Activated CD8-positive, alpha-beta memory T cell treated with anti-CD3 and anti-CD28 coated beads, Interleukin-2, amount 50 U/mL, for 24 hours (primary cell): ENCODE measurements around the gene DOLPP1.
"Not testable (repeated sequence)": the region's sequence is repeated elsewhere in the genome, so short reads cannot be mapped to it uniquely, and the experiment has no call there.

Source experiments
- DNase-seq: peaks from one replicate; pipeline ENCODE4 v3.0.0-alpha.2; 2020; ENCODE audit errors: extremely low read depth

Gene DOLPP1

GRCh38 chr9:129111528-129112151 lies 30.7 kb downstream of the DOLPP1 start:
- no peak for DNase-seq

DNA sequence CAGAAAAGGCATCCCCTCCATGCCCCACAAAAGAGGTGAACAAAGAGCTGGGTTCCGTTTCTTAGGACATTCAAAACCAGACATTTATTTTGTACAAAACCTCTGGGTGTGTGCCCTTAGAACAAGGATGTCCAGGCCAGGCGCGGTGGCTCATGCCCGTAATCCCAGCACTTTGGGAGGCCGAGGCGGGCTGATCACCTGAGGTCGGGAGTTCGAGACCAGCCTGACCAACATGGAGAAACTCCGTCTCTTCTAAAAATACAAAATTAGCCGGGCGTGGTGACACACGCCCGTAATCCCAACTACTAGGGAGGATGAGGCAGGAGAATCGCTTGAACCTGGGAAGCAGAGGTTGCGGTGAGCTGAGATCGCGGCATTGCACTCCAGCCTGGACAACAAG lies 31.6 kb downstream of the DOLPP1 start:
- not testable (repeated sequence) for DNase-seq

DNA sequence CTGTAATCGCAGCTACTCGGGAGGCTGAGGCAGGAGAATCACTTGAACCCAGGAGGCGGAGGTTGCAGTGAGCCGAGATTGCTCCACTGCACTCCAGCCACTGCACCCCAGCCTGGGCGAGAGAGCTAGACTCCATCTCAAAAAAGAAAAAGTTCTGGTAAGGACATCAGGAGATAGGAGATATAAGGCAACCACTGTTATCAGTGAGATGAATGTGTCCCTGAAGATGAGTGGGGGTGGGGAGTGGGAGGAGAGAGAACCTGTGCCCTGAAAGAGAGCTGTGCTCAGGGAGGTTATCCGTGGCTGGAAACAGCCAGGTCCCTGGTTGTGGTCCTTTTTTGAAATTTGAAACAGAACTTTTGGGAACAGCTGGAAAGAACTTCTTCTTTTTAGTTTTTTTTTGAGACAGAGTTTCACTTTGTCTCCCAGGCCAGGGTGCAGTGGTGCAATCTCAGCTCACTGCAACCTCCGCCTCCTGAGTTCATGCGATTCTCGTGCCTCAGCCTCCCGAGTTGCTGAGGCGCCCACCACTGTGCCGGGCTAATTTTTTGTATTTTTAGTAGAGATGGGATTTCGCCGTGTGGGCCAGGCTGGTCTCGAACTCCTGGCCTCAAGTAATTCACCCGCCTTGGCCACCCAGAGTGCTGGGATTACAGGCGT lies 32.9 kb downstream of the DOLPP1 start:
- DNase-seq: no peak

DNA sequence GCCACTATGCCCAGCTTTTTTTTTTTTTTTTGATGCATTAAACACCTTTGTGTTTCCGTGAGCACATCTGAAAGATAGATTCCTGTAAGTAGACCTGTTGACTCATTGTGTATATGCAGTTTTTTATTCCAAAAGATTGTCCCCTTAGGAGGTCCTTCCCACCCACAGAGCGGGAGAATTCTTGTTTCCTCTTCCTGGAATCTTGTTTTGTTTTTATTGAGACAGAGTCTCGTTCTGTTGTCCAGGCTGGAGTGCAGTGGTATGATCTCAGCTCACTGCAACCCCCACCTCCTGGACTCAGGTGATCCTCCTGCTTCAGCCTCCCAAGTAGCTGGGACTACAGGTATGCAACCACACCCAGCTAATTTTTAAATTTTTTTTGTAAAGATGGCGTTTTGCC lies 37.9 kb downstream of the DOLPP1 start:
- no peak for DNase-seq

DNA sequence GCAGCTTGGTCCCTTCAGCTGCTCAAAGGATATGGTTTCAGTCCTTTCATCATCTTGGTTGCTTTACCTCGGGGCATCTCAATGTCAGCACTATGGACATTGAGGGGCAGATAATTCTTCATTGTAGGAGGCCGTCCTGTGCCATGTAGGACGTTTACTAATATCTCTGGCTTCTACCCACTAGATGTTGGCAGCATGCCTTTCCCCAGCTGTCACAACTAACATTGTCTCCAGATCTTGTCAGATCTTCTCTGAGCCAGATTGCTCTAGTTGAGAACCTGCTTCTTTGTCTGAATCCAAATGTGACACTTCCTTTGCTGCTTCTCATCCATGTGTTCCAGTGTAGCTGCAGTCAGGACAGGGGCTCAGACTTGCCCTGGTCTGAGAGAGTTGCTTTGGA lies 40.6 kb downstream of the DOLPP1 start:
- no peak for DNase-seq

DNA sequence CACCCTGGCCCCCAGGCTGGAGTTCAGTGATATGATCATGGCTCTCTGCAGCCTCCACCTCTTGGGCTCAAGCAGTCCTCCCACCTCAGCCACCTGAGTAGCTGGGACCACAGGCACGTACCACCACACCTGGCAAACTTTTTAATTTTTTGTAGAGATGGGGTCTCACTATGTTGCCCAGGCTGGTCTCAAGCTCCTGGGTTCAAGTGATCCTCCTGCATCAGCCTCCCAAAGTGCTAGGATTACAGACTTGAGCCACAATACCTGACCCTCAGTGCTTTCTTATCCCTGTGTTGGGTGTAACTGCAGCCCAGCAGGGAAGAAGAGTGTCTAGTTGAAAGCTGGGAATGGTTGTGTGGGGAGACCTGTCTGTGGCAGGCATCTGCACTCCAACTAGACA lies 41.2 kb downstream of the DOLPP1 start:
- no peak for DNase-seq

DNA sequence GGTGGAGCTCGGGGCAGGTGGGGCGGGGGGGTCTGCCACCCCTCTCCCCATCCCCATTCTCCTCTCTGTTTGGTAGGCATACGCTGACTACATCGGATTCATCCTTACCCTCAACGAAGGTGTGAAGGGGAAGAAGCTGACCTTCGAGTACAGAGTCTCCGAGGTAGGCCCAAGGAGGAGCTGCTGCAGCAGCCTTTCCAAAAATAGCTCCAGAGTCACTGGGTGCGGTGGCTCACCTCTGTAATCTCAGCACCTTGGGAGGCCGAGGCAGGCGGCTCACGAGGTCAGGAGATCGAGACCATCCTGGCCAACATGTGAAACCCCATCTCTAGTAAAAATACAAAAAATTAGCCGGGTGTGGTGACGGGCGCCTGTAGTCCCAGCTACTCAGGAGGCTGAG lies 42.1 kb downstream of the DOLPP1 start:
- not testable (repeated sequence) for DNase-seq

GRCh38 chr9:129124506-129125069 lies 43.7 kb downstream of the DOLPP1 start:
- DNase-seq: no peak

DNA sequence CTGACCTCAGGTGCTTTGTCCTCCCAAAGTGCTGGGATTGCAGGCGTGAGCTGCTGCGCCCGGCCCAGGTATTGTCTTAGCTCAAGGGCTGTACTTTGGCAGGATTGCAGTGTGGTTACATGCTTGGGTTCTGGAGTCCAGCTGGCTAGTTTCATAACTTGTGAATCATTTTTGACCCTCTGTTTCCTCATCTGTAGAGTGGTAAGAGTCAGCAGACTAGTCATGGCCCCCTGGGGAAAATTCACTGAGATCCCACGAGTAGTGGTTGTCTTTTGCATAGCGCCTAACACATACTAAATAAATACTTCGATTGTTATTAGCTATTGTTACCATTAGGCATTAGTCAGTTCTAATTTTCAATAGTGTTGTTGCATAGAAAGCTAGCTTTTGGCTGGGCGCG lies 44.6 kb downstream of the DOLPP1 start:
- DNase-seq: no peak

DNA sequence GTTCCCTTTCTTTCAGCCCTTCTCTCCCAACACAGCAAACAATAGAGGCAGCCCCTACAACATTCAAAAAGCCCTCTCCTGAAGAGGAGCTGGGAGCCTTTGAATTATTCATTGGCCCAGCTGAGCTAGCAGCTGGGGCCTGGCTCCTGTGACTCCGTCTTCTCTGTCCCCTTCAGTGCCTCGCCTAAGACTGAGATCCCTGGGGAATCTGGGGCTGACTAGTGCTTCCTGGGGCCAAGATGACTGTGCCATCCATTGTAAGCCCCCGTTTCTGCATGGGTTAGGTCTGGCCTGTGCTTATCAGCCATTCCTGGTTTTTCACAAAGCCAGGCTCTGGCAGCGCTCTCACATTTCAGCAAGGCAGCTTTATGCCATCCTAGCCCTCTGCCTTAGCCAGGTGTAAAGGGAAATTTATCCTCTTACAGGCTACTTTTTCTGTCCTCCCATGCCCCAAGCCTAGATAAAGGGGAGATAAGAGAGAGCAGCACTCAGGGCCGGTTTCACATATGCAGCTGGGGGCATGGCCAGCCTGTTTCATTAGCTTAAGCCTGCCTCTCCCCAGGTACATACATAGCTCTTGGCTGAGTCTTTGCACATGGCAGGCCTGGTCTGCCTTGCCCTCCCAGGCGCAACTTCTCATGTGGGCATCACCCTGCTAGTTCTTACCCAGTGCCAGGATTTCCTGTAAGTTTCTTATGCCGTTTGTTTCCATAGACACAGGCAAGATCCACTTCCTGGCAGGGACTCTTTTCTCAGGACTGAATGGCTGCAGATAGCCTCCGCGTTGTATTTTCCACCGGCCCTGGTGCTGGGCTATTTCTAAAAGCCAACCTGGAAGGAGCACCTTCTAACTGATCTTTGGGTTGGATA lies 46.1 kb downstream of the DOLPP1 start:
- no peak for DNase-seq

- no peak for DNase-seq
Measured at GRCh38 chr9:129128689-129129088, 47.8 kb downstream of the DOLPP1 start.

GRCh38 chr9:129130271-129130670 lies 49.4 kb downstream of the DOLPP1 start:
- not testable (repeated sequence) for DNase-seq

DNA sequence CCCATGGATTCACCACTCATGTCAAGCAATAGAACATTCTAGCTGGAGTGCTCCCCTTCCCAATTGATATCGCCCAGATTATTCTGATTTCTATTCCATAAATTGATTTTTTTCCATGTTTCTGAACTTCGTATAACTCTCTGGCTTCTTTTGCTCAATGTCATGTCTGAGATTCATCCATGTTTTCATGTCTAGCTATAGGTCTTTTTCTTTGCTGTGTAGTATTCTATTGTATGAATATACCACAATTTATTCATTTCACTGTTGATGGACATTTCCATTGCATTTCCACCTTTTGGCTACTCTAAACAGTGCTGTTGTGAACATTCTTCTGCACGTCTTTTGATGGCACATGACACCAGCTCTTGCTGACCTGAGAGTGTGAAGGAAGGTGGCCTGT lies 49.9 kb downstream of the DOLPP1 start:
- no peak for DNase-seq

DNA sequence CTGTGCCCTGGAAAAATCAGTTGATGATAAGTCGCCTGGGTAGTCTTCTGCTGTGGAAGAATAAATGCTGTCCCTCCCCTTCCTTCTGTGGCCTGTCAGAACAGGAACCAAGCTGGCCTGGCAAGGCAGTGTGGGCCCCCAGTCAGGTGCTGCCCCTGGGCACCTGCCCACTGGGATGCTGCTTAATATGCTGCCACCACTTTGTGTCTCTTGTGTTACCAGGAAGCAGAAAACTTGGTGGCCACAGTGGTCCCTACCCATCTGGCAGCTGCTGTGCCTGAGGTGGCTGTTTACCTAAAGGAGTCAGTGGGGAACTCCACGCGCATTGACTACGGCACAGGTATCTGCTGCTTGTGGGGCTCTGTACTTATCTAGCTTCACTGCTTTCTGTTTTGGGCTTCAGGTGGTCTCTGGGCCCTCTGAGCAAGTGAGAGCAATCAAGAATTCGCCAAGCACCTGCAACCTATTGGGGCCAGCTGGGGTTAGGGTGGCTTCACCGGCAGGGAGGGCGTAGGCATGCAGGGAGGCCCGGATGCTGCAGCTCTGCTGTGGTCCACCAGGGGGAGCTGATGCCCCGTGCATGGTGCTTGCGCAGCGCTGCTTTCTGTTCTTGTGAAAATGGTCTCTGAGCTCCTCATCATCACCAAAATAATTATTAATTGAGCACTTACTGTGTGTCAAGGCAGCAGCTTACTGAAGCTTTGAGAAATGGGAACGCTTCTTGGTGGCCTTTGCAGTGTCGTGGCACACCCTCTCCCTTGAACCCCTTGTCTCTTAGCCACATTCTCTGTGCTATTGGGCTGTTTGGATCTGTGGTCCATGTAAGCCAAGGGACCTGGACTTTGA lies 50.6 kb downstream of the DOLPP1 start:
- peak; percentile 68 for DNase-seq

GRCh38 chr9:129133082-129133481 lies 52.2 kb downstream of the DOLPP1 start:
- no peak for DNase-seq

GRCh38 chr9:129135476-129135875 lies 54.6 kb downstream of the DOLPP1 start:
- DNase-seq: no peak

DNA sequence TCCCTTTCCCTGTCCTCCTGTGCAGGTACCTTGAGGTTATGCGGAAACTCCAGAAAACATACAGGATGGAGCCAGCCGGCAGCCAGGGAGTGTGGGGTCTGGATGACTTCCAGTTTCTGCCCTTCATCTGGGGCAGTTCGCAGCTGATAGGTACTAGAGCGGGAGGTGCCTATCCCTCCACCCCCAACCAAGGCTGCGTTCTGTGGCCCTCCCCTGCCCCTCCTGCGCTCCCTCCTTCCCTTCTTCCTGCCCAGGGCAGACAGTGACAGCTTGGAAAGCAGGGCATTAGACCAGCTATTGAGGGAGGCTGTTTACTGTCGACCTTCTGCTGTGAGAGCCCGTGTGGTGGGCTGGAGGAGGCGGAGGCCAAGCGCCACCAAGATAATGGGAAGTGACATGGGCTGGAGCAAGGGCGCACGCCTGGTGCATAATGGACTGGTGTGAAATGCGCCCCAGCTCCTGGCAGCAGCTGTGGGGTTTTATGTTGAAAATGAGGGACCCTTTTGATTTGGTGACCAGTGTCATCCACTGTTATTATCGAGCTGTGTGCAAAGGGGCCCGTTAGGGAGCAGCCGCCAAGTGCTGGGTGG lies 55.6 kb downstream of the DOLPP1 start:
- no peak for DNase-seq

GRCh38 chr9:129137292-129138143 lies 56.6 kb downstream of the DOLPP1 start:
- no peak for DNase-seq

- DNase-seq: no peak
Measured at GRCh38 chr9:129138144-129138462, 57.2 kb downstream of the DOLPP1 start.

- DNase-seq: no peak
Measured at GRCh38 chr9:129138476-129139232, 57.7 kb downstream of the DOLPP1 start.
